Amniotic stem cell (primary cell): ENCODE results near the gene CCT8L2.
"Not testable (repeated sequence)": the region's sequence is repeated elsewhere in the genome, so short reads cannot be mapped to it uniquely, and the experiment has no call there.

ENCODE experiments used
- DNase-seq: peaks from one replicate; lab custom pipeline; 2025; lab: John Stamatoyannopoulos, UW

The CCT8L2 gene

GRCh38 chr22:16559056-16559955 is 33.3 kb downstream of the CCT8L2 start:
- DNase-seq: no peak

DNA sequence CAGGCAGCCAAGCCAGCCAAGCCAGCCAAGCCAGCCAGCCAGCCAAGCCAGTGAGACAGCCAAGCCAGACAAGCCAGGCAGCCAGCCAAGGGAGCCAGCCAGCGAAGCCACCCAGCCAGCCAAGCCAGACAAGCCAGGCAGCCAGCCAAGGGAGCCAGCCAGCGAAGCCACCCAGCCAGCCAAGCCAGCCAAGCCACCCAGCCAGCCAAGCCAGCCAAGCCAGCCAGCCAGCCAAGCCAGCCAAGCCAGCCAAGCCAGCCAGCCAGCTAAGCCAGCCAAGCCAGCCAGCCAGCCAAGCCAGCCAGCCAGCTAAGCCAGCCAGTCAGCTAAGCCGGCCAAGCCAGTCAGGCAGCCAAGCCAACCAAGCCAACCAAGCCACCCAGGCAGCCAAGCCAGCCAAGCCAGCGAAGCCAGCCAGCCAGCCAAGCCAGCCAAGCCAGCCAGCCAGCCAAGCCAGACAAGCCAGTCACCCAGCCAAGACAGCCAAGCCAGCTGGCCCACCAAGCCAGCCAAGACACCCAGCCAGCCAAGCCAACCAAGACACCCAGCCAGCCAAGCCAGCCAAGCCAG is 34.1 kb downstream of the CCT8L2 start:
- not testable (repeated sequence) for DNase-seq

GRCh38 chr22:16557511-16557910 is 35.1 kb downstream of the CCT8L2 start:
- not testable (repeated sequence) for DNase-seq

DNA sequence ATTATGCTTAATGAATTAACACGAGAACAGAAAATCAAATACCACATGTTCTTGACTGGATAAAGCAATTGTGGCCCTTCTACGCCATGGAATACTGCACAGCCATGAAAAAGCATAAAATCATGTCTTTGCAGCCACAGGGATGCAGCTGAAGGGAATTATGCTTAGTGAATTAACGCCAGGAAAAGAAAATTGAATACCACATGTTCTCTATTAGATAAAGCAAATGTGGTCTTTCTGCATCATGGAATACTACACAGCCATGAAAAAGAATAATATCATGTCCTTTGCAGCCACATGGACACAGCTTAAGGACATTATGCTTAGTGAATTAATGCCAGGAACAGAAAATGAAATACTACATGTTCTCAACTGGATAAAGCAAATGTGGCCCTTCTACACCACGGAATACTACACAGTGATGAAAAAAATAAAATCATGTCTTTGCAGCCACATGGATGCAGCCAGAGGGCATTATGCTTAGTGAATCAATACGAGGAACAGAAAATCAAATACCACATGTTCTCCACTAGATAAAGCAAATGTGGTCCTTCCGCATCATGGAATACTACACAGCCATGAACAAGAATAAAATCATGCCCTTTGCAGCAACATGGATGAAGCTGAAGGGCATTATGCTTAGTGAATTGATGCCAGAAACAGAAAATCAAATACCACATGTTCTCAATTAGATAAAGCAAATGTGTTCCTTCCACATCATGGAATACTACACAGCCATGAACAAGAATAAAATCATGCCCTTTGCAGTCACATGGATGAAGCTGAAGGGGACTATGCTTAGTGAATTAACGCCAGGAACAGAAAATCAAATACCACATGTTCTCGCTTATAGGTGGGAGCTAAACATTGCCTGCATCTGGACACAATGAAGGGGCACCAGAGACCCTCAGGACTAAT is 37.3 kb downstream of the CCT8L2 start:
- DNase-seq: not testable (repeated sequence)

- not testable (repeated sequence) for DNase-seq
These were observed 49.3 kb downstream of the CCT8L2 start for GRCh38 chr22:16543310-16543709.
